Omental fat pad (tissue), 4 donors: ENCODE data around the gene VWF. TPM values are rescaled to one million over a fixed set of nuclear protein-coding genes. Genes with fewer than 3 reads are reported as not detected.
A peak's percentile ranks its signal among the peaks of the same experiment; 100 is the strongest.

ENCODE experiments used
- ATAC-seq: fragments of 150-250 bp; one replicate; pipeline ENCODE4 v1.9.1; 2016; ENCODE audit warnings: mild to moderate bottlenecking, moderate library complexity; ENCODE audit not compliant: low FRiP score
- DNase-seq: peaks from one replicate; pipeline ENCODE4 v3.0.0-alpha.2; 2019; ENCODE audit warnings: low spot score
- total RNA-seq, 4 donors: library from RNA; depleted of rRNA; stranded (reverse); fragments of >200 nt; gene quantifications; one replicate each; pipeline ENCODE4 v1.1.0, GENCODE V29; 2016
- TF ChIP-seq, protein P1 (sequence below), 3 donors: fragments of 450-650 bp; IDR thresholded peaks; one replicate each; pipeline ENCODE4 v1.5.1; 2016 to 2017; ENCODE audit warnings: antibody characterized with exemption in 3 of 3, mild to moderate bottlenecking in 3 of 3, moderate library complexity in 2 of 3

The VWF gene
- total RNA-seq, 4 donors from 2014 or later: 78.4 to 1,203 (median 422) TPM

DNA sequence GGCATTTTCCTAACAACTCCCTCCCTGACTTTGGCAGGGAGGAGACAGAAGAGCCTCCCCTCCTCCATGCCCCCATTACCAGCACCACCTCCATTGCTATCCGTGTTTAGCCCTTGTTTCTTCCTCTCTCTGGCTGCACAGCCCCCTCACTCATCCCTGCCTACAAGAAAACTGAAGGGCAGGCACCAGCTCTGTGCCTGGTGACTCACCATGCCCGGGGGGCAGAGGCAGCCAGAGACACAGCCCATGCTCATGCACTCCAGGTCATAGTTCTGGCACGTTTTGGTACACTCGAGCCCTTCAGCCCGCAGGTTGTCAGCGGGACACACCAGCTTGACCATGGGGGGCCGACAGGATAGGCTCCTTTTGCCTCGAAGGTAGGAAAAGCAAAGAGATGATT, 80.4 kb downstream of the VWF start:
- TF ChIP-seq, protein P1, sequence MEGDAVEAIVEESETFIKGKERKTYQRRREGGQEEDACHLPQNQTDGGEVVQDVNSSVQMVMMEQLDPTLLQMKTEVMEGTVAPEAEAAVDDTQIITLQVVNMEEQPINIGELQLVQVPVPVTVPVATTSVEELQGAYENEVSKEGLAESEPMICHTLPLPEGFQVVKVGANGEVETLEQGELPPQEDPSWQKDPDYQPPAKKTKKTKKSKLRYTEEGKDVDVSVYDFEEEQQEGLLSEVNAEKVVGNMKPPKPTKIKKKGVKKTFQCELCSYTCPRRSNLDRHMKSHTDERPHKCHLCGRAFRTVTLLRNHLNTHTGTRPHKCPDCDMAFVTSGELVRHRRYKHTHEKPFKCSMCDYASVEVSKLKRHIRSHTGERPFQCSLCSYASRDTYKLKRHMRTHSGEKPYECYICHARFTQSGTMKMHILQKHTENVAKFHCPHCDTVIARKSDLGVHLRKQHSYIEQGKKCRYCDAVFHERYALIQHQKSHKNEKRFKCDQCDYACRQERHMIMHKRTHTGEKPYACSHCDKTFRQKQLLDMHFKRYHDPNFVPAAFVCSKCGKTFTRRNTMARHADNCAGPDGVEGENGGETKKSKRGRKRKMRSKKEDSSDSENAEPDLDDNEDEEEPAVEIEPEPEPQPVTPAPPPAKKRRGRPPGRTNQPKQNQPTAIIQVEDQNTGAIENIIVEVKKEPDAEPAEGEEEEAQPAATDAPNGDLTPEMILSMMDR (IDR thresholded peaks at IDR 0.05): no peak
- DNase-seq (no peak), ATAC-seq (no peak)

- TF ChIP-seq, protein P1 (IDR thresholded peaks at IDR 0.05): no peak
- ATAC-seq: no peak
- no peak for DNase-seq
Observed at GRCh38 chr12:6042446-6042845, 82.0 kb downstream of the VWF start.

GRCh38 chr12:6041891-6042290, 82.6 kb downstream of the VWF start:
- no peak for ATAC-seq
- TF ChIP-seq, protein P1 (IDR thresholded peaks at IDR 0.05): no peak

DNA sequence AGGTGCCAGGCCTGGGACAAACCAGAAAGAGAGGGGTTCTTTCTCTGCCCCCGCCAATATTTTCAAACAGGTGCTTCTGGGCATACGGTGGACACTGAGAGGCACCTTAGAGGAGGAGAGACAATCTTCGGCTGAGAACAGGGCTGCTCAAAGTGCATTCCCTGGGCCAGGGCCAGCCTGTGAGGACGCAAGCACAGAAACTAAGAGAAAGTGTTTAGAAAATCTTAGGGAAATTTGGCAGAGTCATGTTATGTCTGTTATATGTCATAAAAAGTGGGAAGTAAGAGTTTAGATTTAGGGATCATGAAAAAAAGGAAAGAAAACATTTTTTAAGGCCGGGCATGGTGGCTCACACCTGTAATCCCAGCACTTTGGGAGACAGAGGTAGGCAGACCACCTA, 83.7 kb downstream of the VWF start:
- DNase-seq: no peak

More at GRCh38 chr12:6041891-6042290, 82.6 kb downstream of the VWF start:
- no peak for DNase-seq

GRCh38 chr12:6039894-6040601, 84.4 kb downstream of the VWF start:
- ATAC-seq: peak; percentile 84
- no peak for DNase-seq

More for the DNA sequence above, 83.7 kb downstream of the VWF start:
- ATAC-seq: no peak
- TF ChIP-seq, protein P1 (IDR thresholded peaks at IDR 0.05): no peak

DNA sequence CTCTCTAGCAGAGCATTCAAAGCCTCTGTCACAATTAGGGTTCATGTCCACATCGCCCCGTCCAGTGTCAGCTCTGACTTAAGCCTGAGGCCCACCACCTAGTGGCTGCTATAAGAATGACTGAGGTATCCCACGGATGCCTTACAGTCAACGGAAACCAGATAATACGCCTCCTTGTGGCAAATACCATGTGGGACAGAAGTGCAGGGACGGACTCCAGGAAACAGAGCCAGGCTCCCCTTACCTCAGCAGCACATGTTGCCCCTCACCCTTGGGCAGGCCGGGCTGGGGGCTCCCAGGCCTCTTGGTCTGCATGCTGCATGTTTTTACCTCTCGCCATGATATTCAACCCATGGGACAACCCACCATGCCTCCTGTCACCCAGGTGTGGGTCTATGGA, 86.3 kb downstream of the VWF start:
- no peak for ATAC-seq
- DNase-seq: no peak
- TF ChIP-seq, protein P1 (IDR thresholded peaks at IDR 0.05): no peak

More at GRCh38 chr12:6039894-6040601, 84.4 kb downstream of the VWF start:
- TF ChIP-seq, protein P1 (IDR thresholded peaks at IDR 0.05): peak in 1 of 3 donors; percentile 67

GRCh38 chr12:6037459-6037858, 87.0 kb downstream of the VWF start:
- TF ChIP-seq, protein P1 (IDR thresholded peaks at IDR 0.05): no peak
- DNase-seq (no peak), ATAC-seq (no peak)
